ENCODE measurements around the gene IGFBP1.

DNA sequence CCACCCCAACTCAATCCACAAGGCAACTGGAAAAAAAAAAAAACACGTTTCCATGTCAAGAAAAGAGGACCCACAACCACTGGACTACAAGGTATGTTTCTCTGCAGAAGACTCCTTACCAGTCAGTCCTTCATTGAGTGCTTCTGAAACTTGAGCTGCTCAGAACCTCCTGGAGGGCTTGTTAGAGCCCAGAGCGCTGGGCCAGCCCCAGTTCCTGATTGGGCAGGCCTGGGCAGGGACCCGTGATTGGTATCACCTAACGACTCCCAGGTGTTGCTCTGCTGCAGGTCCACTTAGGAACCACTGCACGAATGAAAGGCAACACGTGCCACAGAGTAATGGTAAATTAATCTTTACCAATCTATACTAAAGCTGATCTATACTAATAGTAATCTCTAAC is 14.9 kb upstream of the IGFBP1 start:
- no peak for TF ChIP-seq CTCF (IDR thresholded peaks at IDR 0.05; ENCODE audit: insufficient read depth, low read length, poor library complexity, severe bottlenecking)
- no peak for TF ChIP-seq EZH2phosphoT487 (conservative IDR thresholded peaks at IDR 0.05; ENCODE audit: low read length)

All from SU-DHL-6 (cell line).